DOHH2 (cell line): ENCODE measurements around the gene CALCR.

Experiments used
- EZH2phosphoT487 ChIP-seq: fragments of 200-600 bp; sonication (generic); IDR thresholded peaks from 2 replicates; pipeline ENCODE4 v1.6.1; 2017; ENCODE audit warnings: borderline replicate concordance, mild to moderate bottlenecking, antibody characterized with exemption, low read length, moderate library complexity, mixed read lengths
- TF ChIP-seq, protein P1 (sequence below): fragments of 200-600 bp; sonication (generic); IDR thresholded peaks from one replicate; pipeline ENCODE4 v1.5.1; 2014; ENCODE audit warnings: antibody characterized with exemption, mild to moderate bottlenecking, low read depth, low read length; ENCODE audit not compliant: poor library complexity, severe bottlenecking

DNA sequence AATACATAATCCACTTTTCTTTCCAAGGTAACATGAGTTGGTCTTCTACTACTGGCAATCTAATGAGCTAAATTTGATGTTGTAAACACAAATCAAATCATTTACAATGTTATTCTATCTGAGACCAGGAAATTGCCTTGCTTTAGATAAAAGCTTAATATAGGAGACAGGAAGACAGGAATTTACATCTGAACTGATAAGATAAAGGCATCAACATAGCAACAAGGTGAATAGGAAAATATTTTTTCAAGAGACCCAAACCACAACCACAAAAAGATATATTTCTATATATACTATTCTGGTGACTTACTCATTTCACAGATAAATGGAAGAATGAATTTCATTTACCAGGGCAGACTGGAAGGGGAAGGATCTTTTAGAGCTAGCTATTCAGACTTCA lies 46.3 kb upstream of the CALCR start:
- TF ChIP-seq, protein P1, sequence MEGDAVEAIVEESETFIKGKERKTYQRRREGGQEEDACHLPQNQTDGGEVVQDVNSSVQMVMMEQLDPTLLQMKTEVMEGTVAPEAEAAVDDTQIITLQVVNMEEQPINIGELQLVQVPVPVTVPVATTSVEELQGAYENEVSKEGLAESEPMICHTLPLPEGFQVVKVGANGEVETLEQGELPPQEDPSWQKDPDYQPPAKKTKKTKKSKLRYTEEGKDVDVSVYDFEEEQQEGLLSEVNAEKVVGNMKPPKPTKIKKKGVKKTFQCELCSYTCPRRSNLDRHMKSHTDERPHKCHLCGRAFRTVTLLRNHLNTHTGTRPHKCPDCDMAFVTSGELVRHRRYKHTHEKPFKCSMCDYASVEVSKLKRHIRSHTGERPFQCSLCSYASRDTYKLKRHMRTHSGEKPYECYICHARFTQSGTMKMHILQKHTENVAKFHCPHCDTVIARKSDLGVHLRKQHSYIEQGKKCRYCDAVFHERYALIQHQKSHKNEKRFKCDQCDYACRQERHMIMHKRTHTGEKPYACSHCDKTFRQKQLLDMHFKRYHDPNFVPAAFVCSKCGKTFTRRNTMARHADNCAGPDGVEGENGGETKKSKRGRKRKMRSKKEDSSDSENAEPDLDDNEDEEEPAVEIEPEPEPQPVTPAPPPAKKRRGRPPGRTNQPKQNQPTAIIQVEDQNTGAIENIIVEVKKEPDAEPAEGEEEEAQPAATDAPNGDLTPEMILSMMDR: no peak
- TF ChIP-seq EZH2phosphoT487: no peak
